Spleen (tissue), 11 donors: ENCODE data around the gene UBXN1. TPM values are rescaled to one million over a fixed set of nuclear protein-coding genes. Genes with fewer than 3 reads are reported as not detected.
"Not testable (repeated sequence)": the region's sequence is repeated elsewhere in the genome, so short reads cannot be mapped to it uniquely, and the experiment has no call there.

Source experiments
- DNase-seq: peaks from one replicate; pipeline ENCODE4 v3.0.0-alpha.2; 2020
- H3K27ac ChIP-seq, 8 donors: fragments of 200-600 bp; sonication (generic) in 7 of 8; 1 replicate in 4 of 8; 2 replicates in 4 of 8; pipeline versions ENCODE4 v1.5.0 to v1.8.0; 2016 to 2021; ENCODE audit warnings: inconsistent platforms in 4 of 8, mild to moderate bottlenecking in 4 of 8, moderate library complexity in 1 of 8
- H3K27me3 ChIP-seq, 7 donors: fragments of 200-600 bp; sonication (generic) in 6 of 7; replicated peaks in 1 of 7; 1 replicate in 4 of 7; 2 replicates in 3 of 7; pipeline versions ENCODE4 v1.5.0 to v1.8.0; 2016 to 2021; ENCODE audit warnings: inconsistent platforms in 3 of 7, mild to moderate bottlenecking in 1 of 7
- H3K36me3 ChIP-seq, 6 donors: fragments of 200-600 bp; sonication (generic) in 5 of 6; 1 replicate in 4 of 6; 2 replicates in 2 of 6; pipeline versions ENCODE4 v1.5.0 to v1.8.0; 2016 to 2021; ENCODE audit warnings: inconsistent platforms in 2 of 6
- H3K4me1 ChIP-seq, 6 donors: fragments of 200-600 bp; sonication (generic) in 5 of 6; 1 replicate in 3 of 6; 2 replicates in 3 of 6; pipeline versions ENCODE4 v1.5.0 to v1.8.0; 2016 to 2021; ENCODE audit warnings: inconsistent platforms in 3 of 6
- H3K4me3 ChIP-seq, 8 donors: fragments of 200-600 bp; sonication (generic) in 7 of 8; 1 replicate in 4 of 8; 2 replicates in 4 of 8; pipeline versions ENCODE4 v1.5.0 to v1.8.0; 2016 to 2021; ENCODE audit warnings: inconsistent platforms in 4 of 8, mild to moderate bottlenecking in 4 of 8, moderate library complexity in 2 of 8
- H3K9me3 ChIP-seq, 8 donors: fragments of 200-600 bp; sonication (generic) in 7 of 8; 1 replicate in 4 of 8; 2 replicates in 4 of 8; pipeline versions ENCODE4 v1.5.0 to v1.8.0; 2016 to 2021; ENCODE audit warnings: inconsistent platforms in 4 of 8
- POLR2A ChIP-seq, 3 donors: fragments of 450-650 bp; IDR thresholded peaks; one replicate each; pipeline ENCODE4 v1.5.1; 2017; ENCODE audit warnings: antibody characterized with exemption in 3 of 3, mild to moderate bottlenecking in 1 of 3
- POLR2AphosphoS5 ChIP-seq, 3 donors: sonication (generic); formaldehyde crosslinking; IDR thresholded peaks; one replicate each; pipeline ENCODE4 v1.5.1; 2017; ENCODE audit warnings: antibody characterized with exemption in 3 of 3
- WGBS, 5 donors: extraction: QIAGEN DNeasy Blood & Tissue Kit in 3 of 5; methylation state at CpG; one replicate each; pipeline versions ENCODE4 v1.1.5 to v1.1.7; 2013 to 2018; 5-methylcytosine and 5-hydroxymethylcytosine counted together
- intact Hi-C: fragments of 100-400 bp; cut with DNase I; formaldehyde crosslinking; loops from one replicate; pipeline ENCODE4 v1.15.0; 2023; ENCODE audit warnings: low total_unique reads
- polyA plus RNA-seq, 3 donors: library from polyadenylated mRNA; stranded (reverse); fragments of 200-250 nt; gene quantifications; one replicate each; pipeline ENCODE4 v1.2.1, GENCODE V29; 2013
- total RNA-seq, 7 donors: library from RNA; depleted of rRNA in 3 of 7; stranded (reverse); fragments of >200 nt in 3 of 7; fragmentation: NEBNext Ultra II Directional in 4 of 7; extraction: Animal tissue kit (Norgen Biotek cat#: 25700) in 4 of 7; gene quantifications; one replicate each; pipeline versions ENCODE4 v1.1.0 to v1.2.1, GENCODE V29; 2016 to 2021
- TF ChIP-seq, protein P1 (sequence below), 11 experiments: fragments of 200-600 bp in 7 of 11; fragments of 450-650 bp in 4 of 11; sonication (generic) in 4 of 11; IDR thresholded peaks in 8 of 11; conservative IDR thresholded peaks in 3 of 11; 1 replicate in 7 of 11; 2 replicates in 4 of 11; pipeline versions ENCODE4 v1.4.0 to v1.8.0; 2016 to 2021; ENCODE audit warnings: antibody characterized with exemption in 11 of 11, inconsistent platforms in 4 of 11, mild to moderate bottlenecking in 1 of 11
- donor health status: healthy with polysubstance abuse.
- donor health status: DM: no; HTN: no; CAD: no; lungs with moderate emphysema.
- donor health status: DM: no; HTN: no; CAD: no.
- donor health status: Bipolar disorder and iron deficiency.
- donor health status: healthy.
- donor health status: DM: no; HTN: no; CAD: no.
- donor health status: DM: yes; HTN: yes; CAD: no.

The UBXN1 gene
- total and polyA plus RNA-seq, 10 donors, result 93.8 to 209 (median 130) TPM

DNA sequence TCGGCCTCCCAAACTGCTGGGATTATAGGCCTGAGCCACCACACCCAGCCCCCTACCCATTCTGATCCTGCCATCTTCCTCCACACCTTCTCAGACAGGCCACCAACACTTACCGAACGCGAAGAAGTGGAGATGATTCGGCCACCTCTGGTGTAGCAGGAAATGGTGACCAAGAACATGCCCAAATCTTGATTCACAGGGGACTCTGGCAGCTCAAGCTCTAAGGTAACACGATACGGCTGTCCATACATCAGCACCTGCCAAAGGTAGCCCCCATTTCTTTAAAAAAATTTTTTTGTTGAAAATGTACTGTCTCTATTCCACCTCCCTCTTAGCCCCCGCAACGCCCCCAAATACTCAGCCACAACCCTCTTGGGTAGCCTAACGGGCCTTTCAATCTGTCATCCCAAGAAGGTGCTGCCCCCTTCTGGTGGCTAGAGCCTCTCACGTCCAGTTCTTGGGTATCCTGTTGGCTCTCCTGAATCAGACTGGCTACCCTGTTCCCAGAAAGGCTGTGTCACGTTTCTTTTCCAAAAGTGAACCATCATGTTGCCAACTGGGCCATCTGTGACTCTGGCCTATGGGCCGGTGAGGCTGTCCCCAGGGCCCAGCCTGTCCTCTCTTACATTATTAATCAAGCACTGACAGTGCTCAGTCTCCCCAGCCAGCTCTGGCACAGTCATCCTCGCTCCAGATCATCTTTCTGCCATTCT lies 15.7 kb upstream of the UBXN1 start:
- WGBS, 5 donors, result 45 to 57% (median 52%) methylated on average over 14 of the region's 14 CpGs
- no peak overlapping the region for H3K4me3 ChIP-seq
- H3K4me1 ChIP-seq, result peaks cover 0 to 9% (median 6%) of the 10 kb centered on the region in 6 donors
- no peak overlapping the region for H3K27ac ChIP-seq
- intact Hi-C loops, result loop anchor here (10.0 kb wide), 2 partner anchors 270 to 300 kb away; no protein-coding TSS in a partner anchor
- H3K27me3 ChIP-seq, result no peaks in the 10 kb centered on the region
- peaks cover 3 to 47% (median 30%) of the 10 kb centered on the region in 6 donors for H3K36me3 ChIP-seq
- no peaks in the 10 kb centered on the region for H3K9me3 ChIP-seq
- TF ChIP-seq, protein P1, sequence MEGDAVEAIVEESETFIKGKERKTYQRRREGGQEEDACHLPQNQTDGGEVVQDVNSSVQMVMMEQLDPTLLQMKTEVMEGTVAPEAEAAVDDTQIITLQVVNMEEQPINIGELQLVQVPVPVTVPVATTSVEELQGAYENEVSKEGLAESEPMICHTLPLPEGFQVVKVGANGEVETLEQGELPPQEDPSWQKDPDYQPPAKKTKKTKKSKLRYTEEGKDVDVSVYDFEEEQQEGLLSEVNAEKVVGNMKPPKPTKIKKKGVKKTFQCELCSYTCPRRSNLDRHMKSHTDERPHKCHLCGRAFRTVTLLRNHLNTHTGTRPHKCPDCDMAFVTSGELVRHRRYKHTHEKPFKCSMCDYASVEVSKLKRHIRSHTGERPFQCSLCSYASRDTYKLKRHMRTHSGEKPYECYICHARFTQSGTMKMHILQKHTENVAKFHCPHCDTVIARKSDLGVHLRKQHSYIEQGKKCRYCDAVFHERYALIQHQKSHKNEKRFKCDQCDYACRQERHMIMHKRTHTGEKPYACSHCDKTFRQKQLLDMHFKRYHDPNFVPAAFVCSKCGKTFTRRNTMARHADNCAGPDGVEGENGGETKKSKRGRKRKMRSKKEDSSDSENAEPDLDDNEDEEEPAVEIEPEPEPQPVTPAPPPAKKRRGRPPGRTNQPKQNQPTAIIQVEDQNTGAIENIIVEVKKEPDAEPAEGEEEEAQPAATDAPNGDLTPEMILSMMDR (IDR thresholded peaks at IDR 0.05 in 8 of 11, conservative IDR thresholded peaks at IDR 0.05 in 3 of 11), result peak; percentile 51 to 92 (median 81)
- TF ChIP-seq POLR2A (IDR thresholded peaks at IDR 0.05) (no peak), POLR2AphosphoS5 (IDR thresholded peaks at IDR 0.05) (peak in 1 of 3 donors; percentile 56)
- peak; percentile 90 for DNase-seq

DNA sequence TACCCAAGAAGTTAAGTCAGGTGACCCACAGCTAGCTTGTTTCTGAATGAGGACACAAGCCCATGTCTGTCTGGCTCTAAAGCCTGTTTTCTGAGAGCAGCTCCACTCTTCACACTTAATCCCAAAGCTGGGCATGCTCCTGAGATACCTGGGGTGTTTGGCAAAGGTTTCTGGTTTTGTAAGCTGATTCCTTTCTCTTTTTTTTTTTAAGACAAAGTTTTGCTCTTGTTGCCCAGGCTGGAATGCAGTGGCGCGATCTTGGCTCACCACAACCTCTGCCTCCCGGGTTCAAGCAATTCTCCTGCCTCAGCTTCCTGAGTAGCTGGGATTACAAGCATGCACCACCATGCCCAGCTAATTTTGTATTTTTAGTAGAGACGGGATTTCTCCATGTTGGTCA lies 14.8 kb upstream of the UBXN1 start:
- peaks cover 3 to 52% (median 30%) of the 10 kb centered on the region in 6 donors for H3K36me3 ChIP-seq
- not testable (repeated sequence) for H3K27ac ChIP-seq, H3K27me3 ChIP-seq, H3K4me1 ChIP-seq, DNase-seq, H3K4me3 ChIP-seq, H3K9me3 ChIP-seq
- WGBS, 5 donors, result 69 to 94% (median 75%) methylated on average over 4 of the region's 4 CpGs
- intact Hi-C loops, result loop anchor here (10.0 kb wide), 2 partner anchors 269 to 299 kb away; no protein-coding TSS in a partner anchor

DNA sequence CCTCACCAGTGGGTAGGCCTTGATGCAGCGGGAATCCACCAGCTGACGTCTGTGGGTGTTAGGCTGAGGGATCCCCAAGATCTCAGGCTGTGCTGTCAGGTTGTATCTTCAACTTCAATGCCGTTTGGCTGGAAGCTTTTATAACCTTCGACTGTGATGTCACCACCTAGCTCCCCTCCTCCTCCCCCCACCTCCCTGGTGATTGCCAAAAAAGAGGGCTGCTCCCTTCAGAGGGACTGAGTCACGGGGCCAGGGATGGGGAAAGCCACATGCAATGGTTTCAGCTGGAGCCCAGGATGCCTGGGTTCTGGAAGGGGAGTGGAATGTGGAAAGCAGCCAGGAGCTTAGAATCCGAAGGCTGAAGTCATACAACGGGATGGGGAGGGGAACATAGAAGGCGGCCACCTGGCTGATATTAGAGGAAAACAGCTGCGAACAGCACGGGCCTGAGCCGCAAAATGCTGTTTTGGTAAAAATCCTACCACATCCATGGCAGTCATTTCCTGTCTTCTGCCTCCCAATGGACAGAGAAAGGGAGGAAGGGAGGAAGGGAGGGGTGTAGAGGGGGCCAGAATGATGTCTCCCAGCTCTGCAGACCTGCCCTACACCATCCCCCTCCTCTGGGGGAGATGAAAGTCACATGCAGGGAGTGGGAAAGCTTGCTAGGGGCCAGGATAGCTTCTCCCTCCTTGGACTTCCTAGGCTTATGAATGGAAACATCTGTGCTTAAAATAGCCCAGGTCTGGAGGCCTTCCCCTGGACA lies 10.7 kb upstream of the UBXN1 start, which contains the start of gene LRRN4CL:
TSS of gene LRRN4CL (minus strand) at position 110 of the 763 bp plus-strand sequence. CDS start 1,022 bp downstream, outside the sequence.
- intact Hi-C loops, result loop anchor here (10.0 kb wide), 2 partner anchors 265 to 295 kb away; no protein-coding TSS in a partner anchor
- 68 to 85% (median 78%) methylated on average over 11 of the region's 11 CpGs for WGBS, 5 donors
- Histone ChIP-seq H3K9me3 (no peaks in the 10 kb centered on the region), H3K4me1 (peaks cover 0 to 15% (median 6%) of the 10 kb centered on the region in 6 donors), H3K27ac (no peak within 1 kb of the TSS), H3K4me3 (no peak within 1 kb of the TSS), H3K36me3 (peaks cover 3 to 52% (median 30%) of the 10 kb centered on the region in 6 donors), H3K27me3 (peaks cover 6 to 23% (median 16%) of the 10 kb centered on the region in 7 donors)
- no peak for DNase-seq
- TF ChIP-seq, protein P1 (IDR thresholded peaks at IDR 0.05 in 8 of 11, conservative IDR thresholded peaks at IDR 0.05 in 3 of 11), result no peak
- TF ChIP-seq POLR2A (IDR thresholded peaks at IDR 0.05) (no peak), POLR2AphosphoS5 (IDR thresholded peaks at IDR 0.05) (no peak)

DNA sequence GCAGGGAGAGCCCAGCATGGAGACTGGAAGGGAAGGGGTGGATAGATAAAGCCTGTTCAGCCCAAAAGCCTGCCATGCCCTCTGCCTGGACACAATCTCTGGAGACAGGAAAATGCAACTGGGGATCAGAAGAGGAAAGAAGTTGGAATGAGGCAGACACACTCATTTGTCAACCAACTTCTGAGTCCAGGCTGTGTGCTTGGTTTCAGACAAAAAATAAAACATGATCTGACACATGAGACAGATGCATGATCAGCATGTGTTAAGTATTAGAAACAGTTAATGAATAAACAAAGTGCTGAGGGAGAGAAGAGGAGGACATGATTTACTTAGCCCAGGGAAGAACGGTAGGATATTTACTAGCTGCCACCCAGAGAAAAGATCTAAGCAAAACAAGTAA lies 9.6 kb upstream of the UBXN1 start:
- DNase-seq, result no peak
- intact Hi-C loops, result no loop called here
- H3K4me3 ChIP-seq, result no peak overlapping the region
- H3K9me3 ChIP-seq, result no peaks in the 10 kb centered on the region
- peaks cover 3 to 44% (median 29%) of the 10 kb centered on the region in 6 donors for H3K36me3 ChIP-seq
- peaks cover 0 to 11% (median 4%) of the 10 kb centered on the region in 6 donors for H3K4me1 ChIP-seq
- H3K27me3 ChIP-seq, result peaks cover 6 to 23% (median 16%) of the 10 kb centered on the region in 7 donors
- H3K27ac ChIP-seq, result no peak overlapping the region
- WGBS, 5 donors, result 77 to 92% (median 86%) methylated on average over 1 of the region's 1 CpG
- TF ChIP-seq, protein P1 (IDR thresholded peaks at IDR 0.05 in 8 of 11, conservative IDR thresholded peaks at IDR 0.05 in 3 of 11), result no peak
- TF ChIP-seq POLR2AphosphoS5 (IDR thresholded peaks at IDR 0.05) (no peak), POLR2A (IDR thresholded peaks at IDR 0.05) (no peak)
